GM12878 (cell line): ENCODE measurements around the gene ZNF689. TPM values are rescaled to one million over a fixed set of nuclear protein-coding genes. Genes with fewer than 3 reads are reported as not detected.

Experiments used
- ATAC-seq: fragments of 200-7000 bp; cut with Tn5 transposase; 3 replicates; pipeline ENCODE4 v1.9.1; 2020; ENCODE audit warnings: mild to moderate bottlenecking, moderate library complexity
- BruUV-seq: library from RNA; stranded (reverse); fragments of 400-500 nt; replicated peaks from 2 replicates; lab custom pipeline; 2021; lab: Mats Ljungman, UMichigan
- CTCF ChIA-PET: fragments of 300-600 bp; sonication (Branson Sonifier 250); formaldehyde crosslinking; extraction: SDS; loops from one replicate; lab custom pipeline; 2021; ENCODE audit warnings: inconsistent platforms; lab: Yijun Ruan, JAX
- POLR2A ChIA-PET: fragments of 350-600 bp; formaldehyde crosslinking; extraction: SDS; loops from one replicate; lab custom pipeline; 2021; ENCODE audit warnings: inconsistent platforms; lab: Charles Lee
- RAD21 ChIA-PET: fragments of 300-600 bp; sonication (Branson Sonifier 250); formaldehyde crosslinking; loops from one replicate; lab custom pipeline; 2023; ENCODE audit warnings: antibody characterized with exemption; ENCODE audit not compliant: unreplicated experiment; lab: Charles Lee
- SMC1A ChIA-PET: fragments of 300-600 bp; sonication (Branson Sonifier 250); formaldehyde crosslinking; loops from one replicate; lab custom pipeline; 2023; ENCODE audit not compliant: unreplicated experiment, uncharacterized antibody; lab: Charles Lee
- DNase-seq: peaks from one replicate; pipeline ENCODE4 v3.0.0-alpha.2; 2011; ENCODE audit warnings: low read depth, low spot score
- FAIRE-seq: peaks from 3 replicates; lab custom pipeline; 2011; peaks lifted over from hg19 to GRCh38; lab: Jason Lieb, UNC
- H2AFZ ChIP-seq: 2 replicates; pipeline ENCODE4 v1.6.0; 2011; ENCODE audit warnings: low read depth, low read length, control low read depth; ENCODE audit not compliant: control insufficient read depth
- H3K27ac ChIP-seq: 2 replicates; pipeline ENCODE4 v1.5.1; 2011; ENCODE audit warnings: control low read depth; ENCODE audit not compliant: control insufficient read depth, insufficient read depth
- H3K27me3 ChIP-seq, 2 experiments: replicated peaks in 1 of 2; 2 replicates each; pipeline versions ENCODE4 v1.6.0 to v1.6.1; 2011; ENCODE audit warnings: low read length in 1 of 2; ENCODE audit not compliant: control insufficient read depth in 2 of 2, insufficient read depth in 2 of 2
- H3K36me3 ChIP-seq, 2 experiments: 2 replicates each; pipeline ENCODE4 v1.5.1; 2011; ENCODE audit warnings: low read length in 1 of 2; ENCODE audit not compliant: control insufficient read depth in 2 of 2, insufficient read depth in 2 of 2
- H3K4me1 ChIP-seq: 2 replicates; pipeline ENCODE4 v1.6.1; 2011; ENCODE audit warnings: mild to moderate bottlenecking, low read length, moderate library complexity, mixed read lengths; ENCODE audit not compliant: control insufficient read depth, insufficient read depth
- H3K4me2 ChIP-seq: 2 replicates; pipeline ENCODE4 v1.6.0; 2011; ENCODE audit warnings: control low read depth; ENCODE audit not compliant: control insufficient read depth, insufficient read depth
- H3K4me3 ChIP-seq: fragments of 200-600 bp; sonication (generic); 2 replicates; pipeline ENCODE4 v1.5.1; 2016
- H3K79me2 ChIP-seq: 2 replicates; pipeline ENCODE4 v1.6.0; 2011; ENCODE audit warnings: low read length; ENCODE audit not compliant: control insufficient read depth, insufficient read depth
- H3K9ac ChIP-seq: 2 replicates; pipeline ENCODE4 v1.8.0; 2011; ENCODE audit warnings: low read length, control low read depth, mixed read lengths; ENCODE audit not compliant: control insufficient read depth, insufficient read depth
- H3K9me3 ChIP-seq: replicated peaks from 3 replicates; pipeline ENCODE4 v1.5.1; 2011; ENCODE audit warnings: mild to moderate bottlenecking, low read length; ENCODE audit not compliant: control insufficient read depth, insufficient read depth
- H4K20me1 ChIP-seq: 2 replicates; pipeline ENCODE4 v1.6.0; 2011; ENCODE audit not compliant: control insufficient read depth, insufficient read depth
- ELK1 ChIP-seq: IDR thresholded peaks from 2 replicates; pipeline ENCODE4 v1.6.1; 2012; ENCODE audit warnings: low read depth, low read length, improper control_type of control experiment
- IKZF2 ChIP-seq, 2 experiments: fragments of 450-650 bp; IDR thresholded peaks; 2 replicates each; pipeline ENCODE4 v1.6.1; 2017; ENCODE audit warnings: mild to moderate bottlenecking in 2 of 2, moderate library complexity in 2 of 2
- LARP7 ChIP-seq: fragments of 450-650 bp; IDR thresholded peaks from 2 replicates; pipeline ENCODE4 v1.6.1; 2017; ENCODE audit warnings: mild to moderate bottlenecking
- RBBP5 ChIP-seq: fragments of 200-600 bp; sonication (generic); conservative IDR thresholded peaks from 2 replicates; pipeline ENCODE4 v1.6.1; 2016
- SIN3A ChIP-seq: IDR thresholded peaks from 2 replicates; pipeline ENCODE4 v1.6.1; 2012; ENCODE audit warnings: low read depth, low read length, improper control_type of control experiment
- SMARCA5 ChIP-seq: fragments of 450-650 bp; IDR thresholded peaks from 2 replicates; pipeline ENCODE4 v1.6.1; 2017; ENCODE audit warnings: mild to moderate bottlenecking
- SMC3 ChIP-seq: IDR thresholded peaks from 2 replicates; pipeline ENCODE4 v1.6.1; 2011; ENCODE audit warnings: low read length, improper control_type of control experiment, borderline replicate concordance
- WGBS: methylation state at CpG from one replicate; pipeline ENCODE4 v1.1.6; 2016; ENCODE audit warnings: low lambda C conversion rate; ENCODE audit not compliant: insufficient replicate concordance, insufficient coverage; ENCODE audit errors: missing lambda C conversion rate; 5-methylcytosine and 5-hydroxymethylcytosine counted together
- in situ Hi-C: fragments of 300-500 bp; cut with MboI; formaldehyde crosslinking; loops from 9 replicates; pipeline ENCODE4 v1.14.3; 2018; ENCODE audit warnings: mixed read lengths
- intact Hi-C: fragments of 100-400 bp; cut with micrococcal nuclease; formaldehyde crosslinking; loops from one replicate; pipeline ENCODE4 v1.14.2; 2022; ENCODE audit not compliant: unreplicated experiment
- polyA plus RNA-seq, 11 experiments: library from polyadenylated mRNA; depleted of rRNA in 4 of 11; unstranded in 6 of 11; stranded (reverse) in 5 of 11; fragments of >200 nt; fragmentation: Nextera tagmentation in 4 of 11; fragmentation: Illumina TruSeq in 1 of 11; extraction: Ambion mirVana in 4 of 11; extraction: Trizol in 1 of 11; gene quantifications; 1 replicate in 1 of 11; 2 replicates in 10 of 11; pipeline versions ENCODE4 v1.2.1 to v1.2.3, GENCODE V29; 2011 to 2016; ENCODE audit warnings: inconsistent platforms in 2 of 11, missing spikeins in 2 of 11, low read depth in 1 of 11
- total RNA-seq, 4 experiments: library from RNA; depleted of rRNA in 3 of 4; stranded (reverse); fragments of >200 nt in 3 of 4; fragmentation: Illumina TruSeq in 1 of 4; extraction: Trizol in 1 of 4; gene quantifications; 2 replicates each; pipeline versions ENCODE4 v1.2.1 to v1.2.3, GENCODE V29; 2013 to 2021
- TF ChIP-seq, protein P1 (sequence below): fragments of 450-650 bp; IDR thresholded peaks from 2 replicates; pipeline ENCODE4 v1.6.1; 2017; ENCODE audit warnings: mild to moderate bottlenecking
- TF ChIP-seq, protein P2 (sequence below): IDR thresholded peaks from 2 replicates; pipeline ENCODE4 v1.6.1; 2011; ENCODE audit warnings: borderline replicate concordance, low read depth, mild to moderate bottlenecking, moderate library complexity, low read length; ENCODE audit not compliant: insufficient read depth, poor library complexity, severe bottlenecking
- TF ChIP-seq, protein P3 (sequence below): fragments of 150-350 bp; IDR thresholded peaks from 2 replicates; pipeline ENCODE4 v1.6.1; 2016; ENCODE audit warnings: low read depth, low read length

ZNF689 gene
- total and polyA plus RNA-seq, 10 of the 15 experiments (the other 5 are each of a cell fraction or from before 2014, with no cell fraction given), result 4.7 to 13.2 (median 8.5) TPM

- Histone ChIP-seq H3K79me2 (peaks cover 11% of the 10 kb centered on the region), H4K20me1 (no peaks in the 10 kb centered on the region), H3K9me3 (no peaks in the 10 kb centered on the region), H3K4me2 (peak overlapping the region; percentile 81), H3K9ac (peak overlapping the region; percentile 38; the same call in 1 of the 2 replicates), H2AFZ (peak overlapping the region; percentile 88), H3K4me1 (no peaks in the 10 kb centered on the region), H3K27me3 (no peaks in the 10 kb centered on the region), H3K36me3 (peaks cover 3 to 10% of the 10 kb centered on the region in 2 experiments; a peak in 3 of 4 replicates), H3K4me3 (no peak overlapping the region), H3K27ac (peak overlapping the region; percentile 56)
- TSS peak; percentile 69 for BruUV-seq
- ChIA-PET SMC1A (interaction anchor here (0.6 to 2.8 kb wide), 11 partner anchors 8 to 149 kb away, joined by 3 to 47 read pairs (median 4); partner anchors contain the start of genes DCTPP1, ITGAL, ZNF688 and ZNF689), CTCF (interaction anchor here (0.6 to 3.6 kb wide), 13 partner anchors 9 to 139 kb away, joined by 3 to 59 read pairs (median 9); partner anchors contain the start of genes DCTPP1 and ZNF747), POLR2A (interaction anchor here (0.6 to 5.9 kb wide), 13 partner anchors 8 to 188 kb away, joined by 3 to 109 read pairs (median 4); partner anchors contain the start of genes TBC1D10B, ZNF688, ZNF747 and ZNF785), RAD21 (interaction anchor here (0.6 to 4.3 kb wide), 20 partner anchors 8 to 188 kb away, joined by 3 to 99 read pairs (median 6); partner anchors contain the start of genes DCTPP1, PRR14, ZNF688 and ZNF747)
- 89% methylated on average over 21 of the region's 21 CpGs for WGBS
- in situ Hi-C loops, result no loop called here
- ATAC-seq (no peak), FAIRE-seq (no peak), DNase-seq (no peak)
- intact Hi-C loops, result loop anchor here (1.0 kb wide), 1 partner anchor 24 kb away; no protein-coding TSS in a partner anchor
- TF ChIP-seq, protein P1, sequence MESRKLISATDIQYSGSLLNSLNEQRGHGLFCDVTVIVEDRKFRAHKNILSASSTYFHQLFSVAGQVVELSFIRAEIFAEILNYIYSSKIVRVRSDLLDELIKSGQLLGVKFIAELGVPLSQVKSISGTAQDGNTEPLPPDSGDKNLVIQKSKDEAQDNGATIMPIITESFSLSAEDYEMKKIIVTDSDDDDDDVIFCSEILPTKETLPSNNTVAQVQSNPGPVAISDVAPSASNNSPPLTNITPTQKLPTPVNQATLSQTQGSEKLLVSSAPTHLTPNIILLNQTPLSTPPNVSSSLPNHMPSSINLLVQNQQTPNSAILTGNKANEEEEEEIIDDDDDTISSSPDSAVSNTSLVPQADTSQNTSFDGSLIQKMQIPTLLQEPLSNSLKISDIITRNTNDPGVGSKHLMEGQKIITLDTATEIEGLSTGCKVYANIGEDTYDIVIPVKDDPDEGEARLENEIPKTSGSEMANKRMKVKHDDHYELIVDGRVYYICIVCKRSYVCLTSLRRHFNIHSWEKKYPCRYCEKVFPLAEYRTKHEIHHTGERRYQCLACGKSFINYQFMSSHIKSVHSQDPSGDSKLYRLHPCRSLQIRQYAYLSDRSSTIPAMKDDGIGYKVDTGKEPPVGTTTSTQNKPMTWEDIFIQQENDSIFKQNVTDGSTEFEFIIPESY, result peak; percentile 91; the same call in 1 of the 2 replicates
- TF ChIP-seq, protein P2, sequence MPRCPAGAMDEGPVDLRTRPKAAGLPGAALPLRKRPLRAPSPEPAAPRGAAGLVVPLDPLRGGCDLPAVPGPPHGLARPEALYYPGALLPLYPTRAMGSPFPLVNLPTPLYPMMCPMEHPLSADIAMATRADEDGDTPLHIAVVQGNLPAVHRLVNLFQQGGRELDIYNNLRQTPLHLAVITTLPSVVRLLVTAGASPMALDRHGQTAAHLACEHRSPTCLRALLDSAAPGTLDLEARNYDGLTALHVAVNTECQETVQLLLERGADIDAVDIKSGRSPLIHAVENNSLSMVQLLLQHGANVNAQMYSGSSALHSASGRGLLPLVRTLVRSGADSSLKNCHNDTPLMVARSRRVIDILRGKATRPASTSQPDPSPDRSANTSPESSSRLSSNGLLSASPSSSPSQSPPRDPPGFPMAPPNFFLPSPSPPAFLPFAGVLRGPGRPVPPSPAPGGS, result no peak
- no peak for TF ChIP-seq SIN3A
- TF ChIP-seq IKZF2 (IDR thresholded peaks at IDR 0.05), result 0 out of 4 replicates have a peak, but pooled peaks of 1 of the 2 experiments have one; percentile 6
- TF ChIP-seq, protein P3, sequence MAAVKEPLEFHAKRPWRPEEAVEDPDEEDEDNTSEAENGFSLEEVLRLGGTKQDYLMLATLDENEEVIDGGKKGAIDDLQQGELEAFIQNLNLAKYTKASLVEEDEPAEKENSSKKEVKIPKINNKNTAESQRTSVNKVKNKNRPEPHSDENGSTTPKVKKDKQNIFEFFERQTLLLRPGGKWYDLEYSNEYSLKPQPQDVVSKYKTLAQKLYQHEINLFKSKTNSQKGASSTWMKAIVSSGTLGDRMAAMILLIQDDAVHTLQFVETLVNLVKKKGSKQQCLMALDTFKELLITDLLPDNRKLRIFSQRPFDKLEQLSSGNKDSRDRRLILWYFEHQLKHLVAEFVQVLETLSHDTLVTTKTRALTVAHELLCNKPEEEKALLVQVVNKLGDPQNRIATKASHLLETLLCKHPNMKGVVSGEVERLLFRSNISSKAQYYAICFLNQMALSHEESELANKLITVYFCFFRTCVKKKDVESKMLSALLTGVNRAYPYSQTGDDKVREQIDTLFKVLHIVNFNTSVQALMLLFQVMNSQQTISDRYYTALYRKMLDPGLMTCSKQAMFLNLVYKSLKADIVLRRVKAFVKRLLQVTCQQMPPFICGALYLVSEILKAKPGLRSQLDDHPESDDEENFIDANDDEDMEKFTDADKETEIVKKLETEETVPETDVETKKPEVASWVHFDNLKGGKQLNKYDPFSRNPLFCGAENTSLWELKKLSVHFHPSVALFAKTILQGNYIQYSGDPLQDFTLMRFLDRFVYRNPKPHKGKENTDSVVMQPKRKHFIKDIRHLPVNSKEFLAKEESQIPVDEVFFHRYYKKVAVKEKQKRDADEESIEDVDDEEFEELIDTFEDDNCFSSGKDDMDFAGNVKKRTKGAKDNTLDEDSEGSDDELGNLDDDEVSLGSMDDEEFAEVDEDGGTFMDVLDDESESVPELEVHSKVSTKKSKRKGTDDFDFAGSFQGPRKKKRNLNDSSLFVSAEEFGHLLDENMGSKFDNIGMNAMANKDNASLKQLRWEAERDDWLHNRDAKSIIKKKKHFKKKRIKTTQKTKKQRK, result no peak
- no peak for TF ChIP-seq ELK1
- no peak for TF ChIP-seq SMC3
- peak; percentile 76 for TF ChIP-seq SMARCA5
- 0 out of 2 replicates have a peak, but pooled peaks have one; percentile 31 for TF ChIP-seq LARP7
- no peak for TF ChIP-seq RBBP5
These were observed 51.3 kb downstream of the ZNF689 start for GRCh38 chr16:30558789-30559377.
